Measurements from ENCODE around the gene UBQLN1.

DNA sequence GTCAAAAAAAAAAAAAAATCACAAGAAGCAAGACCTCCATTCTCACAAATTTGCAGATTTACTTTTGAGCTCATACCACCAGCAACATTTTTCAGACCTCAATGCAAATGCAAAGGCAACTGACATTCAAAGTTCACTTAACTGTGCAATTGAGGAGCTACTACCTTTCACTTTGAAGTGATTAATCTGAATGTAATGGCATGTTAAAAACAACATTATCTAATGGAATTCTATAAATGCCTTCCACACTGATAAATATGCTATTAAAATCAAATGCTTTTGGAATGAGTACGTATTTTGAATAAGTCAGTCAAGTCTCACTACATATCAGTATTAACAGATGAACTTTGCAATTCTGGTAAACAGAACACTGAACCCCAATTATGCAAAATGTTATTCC is 32.3 kb downstream of the UBQLN1 start:
- TF ChIP-seq, protein P1, sequence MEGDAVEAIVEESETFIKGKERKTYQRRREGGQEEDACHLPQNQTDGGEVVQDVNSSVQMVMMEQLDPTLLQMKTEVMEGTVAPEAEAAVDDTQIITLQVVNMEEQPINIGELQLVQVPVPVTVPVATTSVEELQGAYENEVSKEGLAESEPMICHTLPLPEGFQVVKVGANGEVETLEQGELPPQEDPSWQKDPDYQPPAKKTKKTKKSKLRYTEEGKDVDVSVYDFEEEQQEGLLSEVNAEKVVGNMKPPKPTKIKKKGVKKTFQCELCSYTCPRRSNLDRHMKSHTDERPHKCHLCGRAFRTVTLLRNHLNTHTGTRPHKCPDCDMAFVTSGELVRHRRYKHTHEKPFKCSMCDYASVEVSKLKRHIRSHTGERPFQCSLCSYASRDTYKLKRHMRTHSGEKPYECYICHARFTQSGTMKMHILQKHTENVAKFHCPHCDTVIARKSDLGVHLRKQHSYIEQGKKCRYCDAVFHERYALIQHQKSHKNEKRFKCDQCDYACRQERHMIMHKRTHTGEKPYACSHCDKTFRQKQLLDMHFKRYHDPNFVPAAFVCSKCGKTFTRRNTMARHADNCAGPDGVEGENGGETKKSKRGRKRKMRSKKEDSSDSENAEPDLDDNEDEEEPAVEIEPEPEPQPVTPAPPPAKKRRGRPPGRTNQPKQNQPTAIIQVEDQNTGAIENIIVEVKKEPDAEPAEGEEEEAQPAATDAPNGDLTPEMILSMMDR (IDR thresholded peaks at IDR 0.05) = no peak
- no peak for TF ChIP-seq POLR2A (IDR thresholded peaks at IDR 0.05)
- no peak for TF ChIP-seq EP300 (IDR thresholded peaks at IDR 0.05)

Measured in tibial nerve (tissue), 4 donors.